HG03039 (cell line): Measurements from ENCODE around the gene GPATCH4.

Source experiments
- ATAC-seq: cut with Tn5 transposase; IDR thresholded peaks from one replicate; pipeline ENCODE4 v1.9.1; 2021; ENCODE audit warnings: mild to moderate bottlenecking, moderate library complexity; ENCODE audit not compliant: unreplicated experiment

The GPATCH4 gene

GRCh38 chr1:156551066-156551643 lies 50.1 kb downstream of the GPATCH4 start:
- ATAC-seq = no peak

- no peak for ATAC-seq
Observed at GRCh38 chr1:156550346-156550745, 50.9 kb downstream of the GPATCH4 start.

GRCh38 chr1:156549831-156550230 lies 51.4 kb downstream of the GPATCH4 start:
- ATAC-seq = no peak

GRCh38 chr1:156549390-156549789 lies 51.9 kb downstream of the GPATCH4 start:
- ATAC-seq = no peak

- ATAC-seq = no peak
Observed at GRCh38 chr1:156547982-156548381, 53.3 kb downstream of the GPATCH4 start.

GRCh38 chr1:156547434-156547833 lies 53.8 kb downstream of the GPATCH4 start:
- ATAC-seq = no peak

- no peak for ATAC-seq
Observed at GRCh38 chr1:156546267-156546666, 55.0 kb downstream of the GPATCH4 start.

- ATAC-seq = no peak
Observed at GRCh38 chr1:156544592-156545102, 56.6 kb downstream of the GPATCH4 start.
